ENCODE measurements around the gene SGF29.

GRCh38 chr16:28543072-28543471, 10.6 kb upstream of the SGF29 start:
- TF ChIP-seq, protein P1, sequence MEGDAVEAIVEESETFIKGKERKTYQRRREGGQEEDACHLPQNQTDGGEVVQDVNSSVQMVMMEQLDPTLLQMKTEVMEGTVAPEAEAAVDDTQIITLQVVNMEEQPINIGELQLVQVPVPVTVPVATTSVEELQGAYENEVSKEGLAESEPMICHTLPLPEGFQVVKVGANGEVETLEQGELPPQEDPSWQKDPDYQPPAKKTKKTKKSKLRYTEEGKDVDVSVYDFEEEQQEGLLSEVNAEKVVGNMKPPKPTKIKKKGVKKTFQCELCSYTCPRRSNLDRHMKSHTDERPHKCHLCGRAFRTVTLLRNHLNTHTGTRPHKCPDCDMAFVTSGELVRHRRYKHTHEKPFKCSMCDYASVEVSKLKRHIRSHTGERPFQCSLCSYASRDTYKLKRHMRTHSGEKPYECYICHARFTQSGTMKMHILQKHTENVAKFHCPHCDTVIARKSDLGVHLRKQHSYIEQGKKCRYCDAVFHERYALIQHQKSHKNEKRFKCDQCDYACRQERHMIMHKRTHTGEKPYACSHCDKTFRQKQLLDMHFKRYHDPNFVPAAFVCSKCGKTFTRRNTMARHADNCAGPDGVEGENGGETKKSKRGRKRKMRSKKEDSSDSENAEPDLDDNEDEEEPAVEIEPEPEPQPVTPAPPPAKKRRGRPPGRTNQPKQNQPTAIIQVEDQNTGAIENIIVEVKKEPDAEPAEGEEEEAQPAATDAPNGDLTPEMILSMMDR (IDR thresholded peaks at IDR 0.05; ENCODE audit: low read depth, low read length), result no peak
- no peak for TF ChIP-seq EZH2phosphoT487 (IDR thresholded peaks at IDR 0.05; ENCODE audit: low read depth)

Measured in OCI-LY3 (cell line).